HepG2 (cell line): ENCODE data around the gene KCNIP4. TPM values are rescaled to one million over a fixed set of nuclear protein-coding genes. Genes with fewer than 3 reads are reported as not detected.

Experiments used
- ATAC-seq: fragments of 200-7000 bp; cut with Tn5 transposase; 3 replicates; pipeline ENCODE4 v1.9.1; 2020; ENCODE audit warnings: mild to moderate bottlenecking, moderate library complexity
- BruUV-seq: library from RNA; stranded (reverse); fragments of 400-500 nt; replicated peaks from 2 replicates; lab custom pipeline; 2021; lab: Mats Ljungman, UMichigan
- CTCF ChIA-PET: fragments of 300-600 bp; formaldehyde crosslinking; extraction: SDS; loops from one replicate; lab custom pipeline; 2021; ENCODE audit warnings: low total read pairs, inconsistent platforms, low intra/inter-chr PET ratio; lab: Yijun Ruan, JAX
- POLR2A ChIA-PET: fragments of 350-600 bp; sonication (Branson Sonifier 250); formaldehyde crosslinking; loops from one replicate; lab custom pipeline; 2020; ENCODE audit warnings: antibody characterized with exemption, inconsistent platforms; lab: Yijun Ruan, JAX
- DNase-seq: peaks from one replicate; pipeline ENCODE4 v3.0.0-alpha.2; 2015; ENCODE audit warnings: low spot score
- FAIRE-seq: peaks from 3 replicates; lab custom pipeline; 2011; peaks lifted over from hg19 to GRCh38; lab: Jason Lieb, UNC
- H2AFZ ChIP-seq: one replicate; pipeline ENCODE4 v1.6.1; 2011; ENCODE audit warnings: low read length, inconsistent platforms
- H3K27ac ChIP-seq: fragments of 300-600 bp; 3 replicates; pipeline ENCODE4 v1.8.0; 2011; ENCODE audit warnings: mixed run types, mild to moderate bottlenecking, mixed read lengths, low read length, inconsistent platforms; ENCODE audit not compliant: insufficient read depth; ENCODE audit errors: extremely low read length
- H3K27me3 ChIP-seq, 2 experiments: fragments of 200-600 bp in 1 of 2; 2 replicates in 1 of 2; 3 replicates in 1 of 2; pipeline versions ENCODE4 v1.6.0 to v1.8.0; 2011; ENCODE audit warnings: low read length in 2 of 2, mild to moderate bottlenecking in 2 of 2, moderate library complexity in 2 of 2, inconsistent platforms in 1 of 2; ENCODE audit not compliant: insufficient read depth in 2 of 2, control insufficient read depth in 1 of 2
- H3K36me3 ChIP-seq, 2 experiments: fragments of 200-600 bp in 1 of 2; replicated peaks in 1 of 2; 2 replicates in 1 of 2; 3 replicates in 1 of 2; pipeline versions ENCODE4 v1.5.1 to v1.8.0; 2011; ENCODE audit warnings: low read length in 2 of 2, inconsistent platforms in 1 of 2; ENCODE audit not compliant: insufficient read depth in 2 of 2, control insufficient read depth in 1 of 2
- H3K4me1 ChIP-seq: 2 replicates; pipeline ENCODE4 v1.5.1; 2012; ENCODE audit warnings: low read length, inconsistent platforms; ENCODE audit not compliant: insufficient read depth
- H3K4me2 ChIP-seq: 2 replicates; pipeline ENCODE4 v1.6.0; 2011; ENCODE audit warnings: low read depth, low read length, inconsistent platforms
- H3K4me3 ChIP-seq, 3 experiments: fragments of 200-600 bp in 1 of 3; sonication (generic), shearing (Covaris generic) in 1 of 3; replicated peaks in 1 of 3; 2 replicates each; pipeline ENCODE4 v1.5.1; 2011 to 2016; ENCODE audit warnings: low read length in 3 of 3, inconsistent platforms in 2 of 3, low read depth in 2 of 3, mild to moderate bottlenecking in 2 of 3, control low read depth in 1 of 3, mixed read lengths in 1 of 3; ENCODE audit not compliant: insufficient read depth in 1 of 3
- H3K79me2 ChIP-seq: one replicate; pipeline ENCODE4 v1.6.1; 2011; ENCODE audit warnings: low read length, inconsistent platforms; ENCODE audit not compliant: insufficient read depth
- H3K9ac ChIP-seq: 2 replicates; pipeline ENCODE4 v1.6.0; 2011; ENCODE audit warnings: mild to moderate bottlenecking, low read depth, low read length, inconsistent platforms; ENCODE audit not compliant: insufficient read depth
- H3K9me3 ChIP-seq: 2 replicates; pipeline ENCODE4 v1.5.1; 2012; ENCODE audit warnings: mild to moderate bottlenecking, low read length
- H4K20me1 ChIP-seq: 2 replicates; pipeline ENCODE4 v1.6.0; 2011; ENCODE audit warnings: inconsistent platforms, mild to moderate bottlenecking, low read length, moderate library complexity; ENCODE audit not compliant: insufficient read depth
- ATRX ChIP-seq: sonication (generic); formaldehyde crosslinking; IDR thresholded peaks from 2 replicates; pipeline ENCODE4 v1.4.0; 2020; ENCODE audit warnings: missing genetic modification reagents, borderline replicate concordance
- GATA4 ChIP-seq: sonication (generic); IDR thresholded peaks from 2 replicates; pipeline ENCODE4 v1.6.1; 2016; ENCODE audit warnings: antibody characterized with exemption, low read depth, borderline replicate concordance
- HDAC2 ChIP-seq: sonication (generic); formaldehyde crosslinking; IDR thresholded peaks from 2 replicates; pipeline ENCODE4 v1.4.0; 2020; ENCODE audit warnings: missing genetic modification reagents
- HMG20A ChIP-seq: IDR thresholded peaks from 2 replicates; pipeline ENCODE4 v1.6.1; 2016; ENCODE audit warnings: borderline replicate concordance
- MXD1 ChIP-seq: sonication (generic); formaldehyde crosslinking; IDR thresholded peaks from 2 replicates; pipeline ENCODE4 v1.4.0; 2020; ENCODE audit warnings: mild to moderate bottlenecking, missing genetic modification reagents
- RBFOX2 ChIP-seq: fragments of 200-400 bp; formaldehyde crosslinking; IDR thresholded peaks from 2 replicates; pipeline ENCODE4 v1.6.1; 2017; ENCODE audit warnings: low read depth, mild to moderate bottlenecking, low read length
- SIX4 ChIP-seq: sonication (generic); formaldehyde crosslinking; IDR thresholded peaks from 2 replicates; pipeline ENCODE4 v1.4.0; 2020; ENCODE audit warnings: missing genetic modification reagents
- ZBED4 ChIP-seq: sonication (generic); formaldehyde crosslinking; IDR thresholded peaks from 2 replicates; pipeline ENCODE4 v1.4.0; 2020; ENCODE audit warnings: missing genetic modification reagents, borderline replicate concordance
- ZBTB1 ChIP-seq: sonication (generic); formaldehyde crosslinking; IDR thresholded peaks from 2 replicates; pipeline ENCODE4 v1.4.0; 2020; ENCODE audit warnings: missing genetic modification reagents, borderline replicate concordance
- ZNF225 ChIP-seq: sonication (generic); formaldehyde crosslinking; IDR thresholded peaks from 2 replicates; pipeline ENCODE4 v1.4.0; 2020; ENCODE audit warnings: mild to moderate bottlenecking, missing genetic modification reagents
- ZNF317 ChIP-seq: sonication (generic); formaldehyde crosslinking; IDR thresholded peaks from 2 replicates; pipeline ENCODE4 v1.5.0; 2020; ENCODE audit warnings: mild to moderate bottlenecking, missing genetic modification reagents
- ZNF747 ChIP-seq: sonication (generic); formaldehyde crosslinking; IDR thresholded peaks from 2 replicates; pipeline ENCODE4 v1.8.1; 2023; ENCODE audit warnings: missing genetic modification reagents, mild to moderate bottlenecking, borderline replicate concordance
- WGBS: methylation state at CpG from one replicate; pipeline ENCODE4 v1.1.6; 2017; ENCODE audit warnings: low lambda C conversion rate; 5-methylcytosine and 5-hydroxymethylcytosine counted together
- in situ Hi-C: cut with HindIII; loops from 2 replicates; pipeline ENCODE4 v1.10.0; 2017; ENCODE audit warnings: low pct_unique_long_range_greater_than_20kb; ENCODE audit not compliant: extremely low pct_ligation_motif_present
- intact Hi-C: fragments of 100-400 bp; cut with micrococcal nuclease; formaldehyde crosslinking; loops from one replicate; pipeline ENCODE4 v1.10.0; 2022; ENCODE audit not compliant: unreplicated experiment
- polyA plus RNA-seq, 8 experiments: library from polyadenylated mRNA; depleted of rRNA in 3 of 8; stranded (reverse) in 7 of 8; unstranded in 1 of 8; fragments of >200 nt; fragmentation: Illumina TruSeq in 4 of 8; extraction: Trizol in 4 of 8; gene quantifications; 2 replicates each; pipeline versions ENCODE4 v1.2.1 to v1.2.3, GENCODE V29; 2011 to 2016; ENCODE audit warnings: low read depth in 4 of 8, missing spikeins in 1 of 8, mixed read lengths in 1 of 8; ENCODE audit not compliant: insufficient read depth in 1 of 8
- total RNA-seq, 5 experiments: library from RNA; depleted of rRNA; stranded (reverse); fragments of >200 nt; fragmentation: Illumina TruSeq; extraction: Trizol; gene quantifications; 2 replicates each; pipeline ENCODE4 v1.2.3, GENCODE V29; 2016; ENCODE audit warnings: low read depth in 1 of 5

The KCNIP4 gene
- total and polyA plus RNA-seq, 2 of the 13 experiments (the other 11 are each of a cell fraction or from before 2014, with no cell fraction given) = 0.09 TPM; not detected in 1

GRCh38 chr4:21962691-21963090 lies 14.1 kb upstream of the KCNIP4 start (continued):
- no peak for TF ChIP-seq HDAC2 (CRISPR knock-in tag)
- no peak for TF ChIP-seq ZNF225 (CRISPR knock-in tag)
- TF ChIP-seq GATA4 = no peak
- TF ChIP-seq ATRX (CRISPR knock-in tag) = no peak
- no peak for TF ChIP-seq ZNF317 (CRISPR knock-in tag)
- no peak for TF ChIP-seq RBFOX2
- TF ChIP-seq, all 625 proteins: peak for 0

GRCh38 chr4:21960793-21961192 lies 12.2 kb upstream of the KCNIP4 start:
- Histone ChIP-seq H4K20me1 (no peaks in the 10 kb centered on the region), H3K27me3 (no peaks in the 10 kb centered on the region), H3K9ac (no peak overlapping the region), H3K4me3 (no peak overlapping the region), H3K9me3 (no peaks in the 10 kb centered on the region), H3K4me2 (no peak overlapping the region), H3K27ac (no peak overlapping the region), H3K79me2 (no peaks in the 10 kb centered on the region), H2AFZ (no peak overlapping the region), H3K36me3 (no peaks in the 10 kb centered on the region), H3K4me1 (no peaks in the 10 kb centered on the region)
- no TSS peak for BruUV-seq
- ChIA-PET CTCF (no interaction called here), POLR2A (no interaction called here)
- intact Hi-C loops = no loop called here
- 15% methylated on average over 4 of the region's 4 CpGs for WGBS
- no peak for TF ChIP-seq ZBTB1
- no peak for TF ChIP-seq MXD1 (CRISPR knock-in tag)
- no peak for ATAC-seq
- FAIRE-seq = no peak
- DNase-seq = no peak
- in situ Hi-C loops = no loop called here

- Histone ChIP-seq H3K27me3 (no peaks in the 10 kb centered on the region), H4K20me1 (no peaks in the 10 kb centered on the region), H3K79me2 (no peaks in the 10 kb centered on the region), H3K4me3 (no peak overlapping the region), H3K4me2 (no peak overlapping the region), H3K9me3 (no peaks in the 10 kb centered on the region), H3K9ac (no peak overlapping the region), H3K4me1 (no peaks in the 10 kb centered on the region), H3K36me3 (no peaks in the 10 kb centered on the region), H2AFZ (no peak overlapping the region), H3K27ac (no peak overlapping the region)
- no TSS peak for BruUV-seq
- ATAC-seq = no peak
- WGBS = 3% methylated on average over 3 of the region's 3 CpGs
- in situ Hi-C loops (no loop called here), intact Hi-C loops (no loop called here)
- FAIRE-seq = no peak
- no peak for DNase-seq
- ChIA-PET CTCF (no interaction called here), POLR2A (no interaction called here)
- TF ChIP-seq ZNF747 (CRISPR knock-in tag) (no peak), ZBED4 (CRISPR knock-in tag) (no peak), SIX4 (CRISPR knock-in tag) (no peak), HMG20A (no peak)
These were observed 6.3 kb upstream of the KCNIP4 start for GRCh38 chr4:21954916-21955315.
